Stimulated activated CD8-positive, alpha-beta memory T cell treated with anti-CD3 and anti-CD28 coated beads, Interleukin-12 subunit alpha, Interleukin-12 subunit beta, amount 100 ng/mL, for 1 hour (primary cell): ENCODE results near the gene IL17RB.

Source experiments
- DNase-seq: peaks from one replicate; pipeline ENCODE4 v3.0.0-alpha.2; 2020; ENCODE audit warnings: low read depth

Gene IL17RB

GRCh38 chr3:53860196-53860595, 13.8 kb downstream of the IL17RB start:
- DNase-seq, result no peak

- DNase-seq, result no peak
These were observed 15.9 kb downstream of the IL17RB start for GRCh38 chr3:53862241-53862640.

GRCh38 chr3:53863145-53863544, 16.8 kb downstream of the IL17RB start:
- DNase-seq, result no peak

- DNase-seq, result no peak
These were observed 19.5 kb downstream of the IL17RB start for GRCh38 chr3:53865732-53866499.

- no peak for DNase-seq
These were observed 34.3 kb downstream of the IL17RB start for GRCh38 chr3:53880396-53881345.

- DNase-seq, result peak; percentile 74
These were observed 35.6 kb downstream of the IL17RB start, which contains the start of gene ACTR8 for GRCh38 chr3:53881691-53882593. ACTR8 (minus strand) TSS chr3:53882152; CDS start chr3:53882101, 51 bp downstream.

- no peak for DNase-seq
These were observed 36.6 kb downstream of the IL17RB start for GRCh38 chr3:53883008-53883407.

GRCh38 chr3:53884623-53885022, 38.3 kb downstream of the IL17RB start:
- DNase-seq, result no peak

GRCh38 chr3:53885239-53885638, 38.9 kb downstream of the IL17RB start:
- DNase-seq, result no peak

- no peak for DNase-seq
These were observed 41.1 kb downstream of the IL17RB start for GRCh38 chr3:53887446-53887845.

- DNase-seq, result no peak
These were observed 41.9 kb downstream of the IL17RB start for GRCh38 chr3:53888232-53888631.

- peak; percentile 30 for DNase-seq
These were observed 44.5 kb downstream of the IL17RB start for GRCh38 chr3:53890726-53891475.

GRCh38 chr3:53891497-53892285, 45.3 kb downstream of the IL17RB start, which contains the start of gene SELENOK:
SELENOK (minus strand) TSS chr3:53891859.
- peak; percentile 94 for DNase-seq

- DNase-seq, result no peak
These were observed 45.9 kb downstream of the IL17RB start for GRCh38 chr3:53892286-53892637.

- DNase-seq, result no peak
These were observed 53.4 kb downstream of the IL17RB start for GRCh38 chr3:53899750-53900149.

- no peak for DNase-seq
These were observed 54.4 kb downstream of the IL17RB start for GRCh38 chr3:53900666-53901331.

GRCh38 chr3:53902067-53902466, 55.7 kb downstream of the IL17RB start:
- DNase-seq, result no peak

- no peak for DNase-seq
These were observed 56.3 kb downstream of the IL17RB start for GRCh38 chr3:53902711-53903110.

- DNase-seq, result no peak
These were observed 67.0 kb downstream of the IL17RB start for GRCh38 chr3:53913401-53913800.
